Activated T-cell treated with anti-CD3 and anti-CD28 coated beads for 48 hours (primary cell): ENCODE results near the gene SYN1.

Source experiments
- DNase-seq: peaks from one replicate; pipeline ENCODE4 v3.0.0-alpha.2; 2020; ENCODE audit warnings: low read depth

Gene SYN1

DNA sequence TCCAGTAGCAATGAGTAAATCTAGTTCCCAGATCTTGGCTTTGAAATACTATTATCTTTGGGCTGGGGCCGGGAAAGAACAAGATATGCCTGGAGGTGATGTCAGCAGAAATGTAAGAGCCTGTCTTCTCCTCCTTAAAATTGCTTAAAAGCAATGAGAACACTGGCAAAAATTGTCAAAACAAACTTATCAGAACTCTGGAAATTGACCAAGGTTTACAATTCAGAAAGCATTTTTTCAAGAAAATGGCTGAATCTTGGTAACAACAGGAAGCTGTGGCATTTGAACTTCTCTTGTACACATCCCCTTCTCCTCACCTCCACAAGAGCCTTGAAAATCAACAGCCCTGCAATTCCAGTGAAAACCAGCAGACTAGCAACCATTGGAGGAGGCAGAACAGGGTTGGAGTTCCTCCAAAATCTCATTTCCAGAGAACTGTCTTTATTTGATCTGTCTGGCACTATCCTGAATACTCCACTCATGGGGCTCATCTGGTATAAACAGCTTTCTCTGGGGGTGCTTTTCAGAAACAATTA, 23.9 kb downstream of the SYN1 start:
- DNase-seq, result no peak

- DNase-seq, result no peak
Measured at GRCh38 chrX:47593522-47593921, 26.1 kb downstream of the SYN1 start.

DNA sequence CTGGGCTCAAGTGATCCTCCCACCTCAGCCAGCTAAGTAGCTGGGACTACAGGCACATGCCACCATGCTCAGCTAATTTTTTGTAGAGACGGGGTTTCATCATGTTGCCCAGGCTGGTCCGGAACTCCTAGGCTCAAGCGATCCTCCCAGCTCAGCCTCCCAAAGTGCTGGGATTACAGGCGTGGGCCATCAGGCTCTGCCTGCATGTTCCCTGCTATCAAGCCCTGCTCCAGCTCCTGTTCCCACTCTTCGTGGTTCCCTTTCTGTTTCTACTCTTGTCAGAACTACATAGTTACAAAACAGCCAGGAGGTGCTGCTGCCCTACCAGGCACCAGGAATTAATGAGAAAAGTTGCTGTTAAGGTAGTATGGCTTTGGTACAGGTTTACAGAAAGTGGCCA, 28.7 kb downstream of the SYN1 start:
- DNase-seq, result no peak

- no peak for DNase-seq
Measured at GRCh38 chrX:47587906-47588735, 31.5 kb downstream of the SYN1 start.

DNA sequence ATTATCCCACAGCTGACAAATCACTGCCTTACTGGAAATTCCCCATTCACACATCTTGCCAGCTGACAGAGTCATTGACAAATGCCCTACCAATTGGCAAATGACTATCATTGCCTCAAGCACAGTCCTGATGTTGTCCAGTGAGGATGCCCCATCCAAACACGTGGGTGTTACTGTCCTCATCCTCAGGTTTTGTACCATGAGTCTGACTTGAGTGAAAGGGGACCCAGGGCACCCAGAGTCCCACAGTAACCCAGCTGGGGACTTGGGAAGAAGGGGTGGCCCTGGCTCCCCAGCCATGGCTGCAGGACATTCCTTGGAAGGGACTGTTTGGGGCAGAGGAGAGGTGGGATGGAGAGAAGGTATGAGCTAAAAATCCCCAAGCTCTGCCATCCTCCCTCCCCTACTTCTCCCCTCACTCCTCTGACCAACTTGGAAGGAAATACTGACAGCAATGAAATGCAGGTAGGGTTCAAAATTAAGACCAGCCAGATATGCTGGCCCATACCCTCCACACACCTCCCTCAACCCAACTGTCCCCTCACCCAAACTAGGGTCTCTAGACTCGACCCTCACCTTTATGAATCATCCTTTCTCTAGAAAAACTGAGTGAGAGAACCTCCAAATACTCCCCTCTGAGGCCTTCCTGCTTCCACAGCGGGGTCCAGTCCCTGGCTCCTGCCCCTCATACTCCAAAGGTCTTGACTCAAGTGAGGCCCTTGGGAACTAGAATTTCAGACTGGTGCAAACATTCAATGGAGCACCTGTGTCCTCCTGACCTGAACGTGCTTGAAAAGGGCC, 32.4 kb downstream of the SYN1 start:
- no peak for DNase-seq

DNA sequence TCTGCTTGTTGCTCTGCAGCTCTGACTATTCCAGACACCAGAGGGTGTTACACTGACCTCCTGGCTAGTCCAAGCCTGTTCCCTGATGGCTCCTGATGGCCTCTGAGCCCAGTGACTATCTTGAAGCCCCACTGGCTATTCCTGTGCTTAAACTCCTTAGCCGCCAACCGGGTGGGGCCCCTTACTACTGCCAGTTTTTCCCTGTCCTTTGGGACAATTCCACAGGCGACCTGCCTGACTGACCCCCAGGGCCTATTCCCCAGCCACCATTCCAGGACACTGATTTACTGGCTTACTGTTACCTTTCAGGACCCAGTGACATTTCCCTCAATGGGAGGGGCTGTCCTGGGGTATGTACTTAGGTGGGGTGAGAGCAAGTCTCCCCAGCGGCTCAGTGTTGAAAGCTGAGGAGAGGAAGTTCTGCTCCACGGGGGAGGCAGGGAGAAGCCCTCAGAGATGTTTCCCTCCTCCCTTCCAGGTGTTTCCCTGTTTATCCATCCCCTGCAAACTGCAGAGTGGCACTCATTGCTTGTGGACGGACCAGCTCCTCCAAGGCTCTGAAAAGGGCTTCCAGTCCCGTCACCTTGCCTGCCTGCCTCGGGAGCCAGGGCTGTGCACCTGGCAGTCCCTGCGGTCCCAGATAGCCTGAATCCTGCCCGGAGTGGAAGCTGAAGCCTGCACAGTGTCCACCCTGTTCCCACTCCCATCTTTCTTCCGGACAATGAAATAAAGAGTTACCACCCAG, 33.4 kb downstream of the SYN1 start:
- no peak for DNase-seq

DNA sequence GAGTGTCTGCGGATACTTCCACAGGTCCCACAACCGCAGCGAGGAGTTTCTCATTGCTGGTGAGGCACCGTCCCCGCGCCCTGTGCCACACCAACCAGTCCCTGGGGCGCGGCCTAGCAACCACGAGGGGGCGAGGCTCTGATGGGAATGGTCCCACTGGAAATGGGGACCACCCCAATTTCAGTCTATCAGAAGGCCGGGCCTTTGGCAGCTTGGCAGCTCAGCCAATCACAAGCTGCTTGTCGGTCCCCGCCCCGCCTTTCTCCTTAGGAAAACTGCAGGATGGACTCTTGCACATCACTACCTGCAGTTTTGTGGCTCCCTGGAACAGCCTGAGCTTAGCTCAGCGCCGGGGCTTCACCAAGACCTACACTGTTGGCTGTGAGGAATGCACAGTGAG, 34.4 kb downstream of the SYN1 start:
- DNase-seq, result no peak

- DNase-seq, result no peak
Measured at GRCh38 chrX:47584714-47585113, 34.9 kb downstream of the SYN1 start.

- DNase-seq, result no peak
Measured at GRCh38 chrX:47583240-47583861, 36.3 kb downstream of the SYN1 start.

- peak; percentile 71 for DNase-seq
Measured at GRCh38 chrX:47581731-47582647, 37.7 kb downstream of the SYN1 start, which contains the start of gene TIMP1. TIMP1 (plus strand) TSS chrX:47582436; CDS start chrX:47583416, 980 bp downstream.

DNA sequence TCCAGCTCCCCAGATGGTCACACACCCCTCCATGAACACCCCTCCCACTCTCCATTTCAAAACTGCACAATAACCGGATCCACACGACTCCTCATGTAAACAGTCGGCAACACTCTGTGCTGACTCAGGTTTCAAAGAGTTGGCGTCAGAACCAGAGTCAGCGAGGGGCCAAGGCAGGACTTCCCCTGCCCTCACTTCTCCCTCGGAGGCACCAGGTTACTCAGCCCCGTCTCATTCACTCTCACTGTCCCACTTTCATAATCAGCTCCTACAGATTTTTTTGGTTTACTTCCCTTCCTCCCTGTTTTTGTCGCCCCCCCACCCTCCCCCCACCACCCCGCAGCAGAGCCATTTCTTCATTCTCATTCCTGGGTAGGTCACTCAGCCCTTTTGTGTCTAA, 40.1 kb downstream of the SYN1 start:
- peak; percentile 38 for DNase-seq

DNA sequence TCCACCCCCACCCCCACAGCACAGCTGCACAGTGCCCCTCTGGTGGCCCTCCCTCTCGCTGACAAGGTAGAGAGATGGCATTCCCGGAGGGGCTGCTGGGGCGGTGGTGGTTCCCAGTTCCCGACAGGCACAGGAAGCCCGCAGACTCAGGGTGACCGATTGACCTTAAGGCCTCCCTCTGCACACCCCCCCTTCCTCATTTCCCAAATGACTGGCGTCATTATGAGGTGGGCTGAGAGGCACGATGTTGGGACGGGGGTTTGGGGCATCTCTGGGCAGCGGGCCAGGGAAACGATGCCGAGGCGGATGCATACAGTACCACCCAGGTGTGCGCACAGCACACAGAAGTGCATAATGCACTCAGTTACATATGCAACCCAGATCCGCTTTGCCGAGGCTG, 41.0 kb downstream of the SYN1 start:
- DNase-seq, result no peak

DNA sequence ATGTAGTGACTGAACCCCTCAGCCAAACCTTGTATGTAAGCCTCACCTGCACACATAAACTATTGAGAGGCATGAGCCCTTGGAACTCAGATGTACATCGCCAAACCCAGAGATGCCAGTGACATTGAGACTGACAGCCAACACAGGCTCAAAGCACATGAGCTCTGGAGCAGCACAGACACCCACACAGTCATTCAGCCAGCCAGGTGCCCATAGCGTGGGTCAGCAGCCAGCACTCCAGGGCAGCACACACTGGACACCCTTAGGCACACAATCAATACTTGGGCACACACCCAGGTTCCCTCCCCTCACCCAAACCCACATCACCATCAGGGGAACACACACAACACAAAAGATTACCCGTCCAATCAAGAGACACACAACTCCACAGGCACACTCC, 41.8 kb downstream of the SYN1 start:
- no peak for DNase-seq

DNA sequence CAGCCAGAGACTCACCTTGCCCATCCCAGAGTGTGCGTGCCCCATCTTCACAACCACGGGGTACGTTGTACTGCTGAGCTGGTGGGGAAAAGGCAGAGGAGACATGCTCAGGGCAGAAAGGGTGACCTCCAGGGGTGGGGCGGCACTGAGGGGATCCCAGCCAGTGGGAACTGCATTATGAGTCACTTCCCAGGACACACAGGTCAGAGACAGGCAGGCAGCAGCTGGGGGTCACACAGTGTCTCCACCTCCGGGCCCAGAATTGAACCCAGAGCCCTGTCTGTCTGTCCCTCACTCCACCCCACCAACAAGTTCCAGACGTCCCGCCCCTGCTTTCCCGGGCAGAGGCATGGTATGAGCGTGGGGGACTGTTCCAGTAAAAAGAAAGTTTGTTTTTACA, 42.2 kb downstream of the SYN1 start:
- DNase-seq, result no peak

- no peak for DNase-seq
Measured at GRCh38 chrX:47576021-47576898, 43.4 kb downstream of the SYN1 start.

DNA sequence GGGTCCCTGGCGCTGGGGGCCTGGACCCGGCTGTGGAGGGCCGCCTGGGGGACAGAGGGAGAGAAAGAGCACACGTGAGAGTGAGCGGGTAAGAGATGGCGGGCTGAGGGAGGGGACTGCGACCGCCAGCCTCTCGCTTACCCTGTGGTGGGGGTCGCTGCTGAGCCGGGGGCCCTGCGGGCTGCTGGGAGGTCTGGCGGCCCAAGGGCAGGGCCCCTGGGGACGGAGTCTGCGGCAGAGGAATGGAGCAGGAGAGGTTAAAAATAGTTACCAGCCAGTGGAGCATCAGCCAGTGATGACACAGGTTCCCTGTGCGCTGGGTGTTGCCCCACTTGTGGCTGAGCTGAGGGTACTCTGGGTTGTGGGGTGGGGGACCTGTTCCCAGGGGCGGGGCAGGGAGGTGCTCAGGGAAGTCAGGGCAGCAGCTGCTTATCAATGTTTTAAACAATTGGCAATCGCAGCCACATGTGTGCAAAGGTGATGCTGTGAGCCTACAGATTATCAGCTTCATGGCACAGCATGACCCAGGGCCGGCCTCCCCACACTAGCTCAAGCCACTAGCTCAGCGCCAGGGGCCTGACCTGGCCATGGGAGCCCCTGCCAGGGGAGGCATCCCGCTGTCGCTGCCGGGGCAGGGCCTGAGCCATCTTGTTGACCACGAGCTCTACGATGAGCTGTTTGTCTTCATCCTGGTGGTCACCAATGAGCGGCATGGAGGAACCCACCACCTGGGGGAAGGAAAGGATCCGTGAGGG, 44.9 kb downstream of the SYN1 start:
- DNase-seq, result no peak

- DNase-seq, result no peak
Measured at GRCh38 chrX:47574076-47574546, 45.5 kb downstream of the SYN1 start.

DNA sequence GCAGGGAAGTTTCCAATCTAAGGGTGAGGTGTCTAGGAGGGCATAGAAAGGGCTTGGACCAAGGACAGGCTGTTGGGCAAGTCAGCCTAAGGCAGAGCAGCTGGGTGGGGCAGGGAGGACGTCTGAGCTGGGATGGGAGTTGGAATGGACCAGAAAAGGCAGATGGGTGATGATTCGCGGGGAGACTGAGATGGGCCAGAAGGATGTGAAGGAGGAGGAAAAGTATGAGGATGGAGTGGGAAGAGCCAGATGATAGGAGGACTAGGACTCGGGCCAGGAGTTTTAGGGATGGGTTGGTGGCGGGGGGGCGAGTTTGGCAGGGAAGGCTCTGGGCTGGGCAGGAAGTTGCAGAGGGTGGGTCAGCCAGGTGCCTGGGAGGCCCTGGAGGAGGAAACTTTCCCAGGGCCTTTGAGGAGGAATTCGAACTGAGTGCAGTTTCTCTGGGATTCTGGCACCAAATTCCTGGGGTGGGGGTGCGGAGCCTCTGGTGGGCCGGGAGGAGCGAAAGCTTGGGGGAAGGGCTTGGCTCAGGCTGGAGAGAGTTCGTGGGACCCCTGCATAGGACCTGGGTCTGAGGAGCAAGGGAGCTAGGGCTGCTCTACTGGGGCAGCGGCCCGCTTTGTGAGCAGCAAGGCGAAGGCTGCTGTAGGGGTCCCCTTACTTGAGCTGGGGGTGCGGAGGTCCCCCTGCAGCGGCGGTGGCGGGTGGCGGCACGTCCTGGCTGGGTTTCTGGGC, 46.1 kb downstream of the SYN1 start:
- DNase-seq, result no peak
